ENCODE data around the gene SMARCB1. TPM values are rescaled to one million over a fixed set of nuclear protein-coding genes. Genes with fewer than 3 reads are reported as not detected.
A peak's percentile ranks its signal among the peaks of the same experiment; 100 is the strongest.

Gene SMARCB1
- total RNA-seq, 1 experiment from 2014 or later = 136 TPM

DNA sequence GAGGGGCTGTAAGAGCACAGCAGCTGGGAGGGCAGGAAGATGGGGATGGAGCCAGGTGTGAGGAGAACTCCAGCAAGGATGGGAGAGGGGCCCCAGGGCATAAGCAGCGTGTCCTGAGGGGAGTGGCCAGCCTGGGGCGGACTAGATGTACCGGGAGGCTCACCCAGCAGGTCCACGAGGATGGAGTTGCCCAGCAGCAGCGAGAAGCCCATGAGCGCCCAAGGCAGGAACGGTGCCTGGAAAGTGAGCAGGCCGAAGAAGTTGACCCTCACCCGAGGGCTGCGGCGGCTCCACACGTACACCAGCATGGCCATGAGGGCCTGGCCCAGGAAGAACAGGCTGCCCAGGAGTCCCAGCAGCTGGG lies 50.7 kb downstream of the SMARCB1 start:
- H2BK12ac ChIP-seq (ENCODE audit: insufficient read length, low read depth, low read length) = no peak overlapping the region
- H4K91ac ChIP-seq (ENCODE audit: insufficient read length, low read depth, low read length) = no peak overlapping the region
- H3K9me3 ChIP-seq (ENCODE audit: control insufficient read depth, low read depth, low read length) = no peaks in the 10 kb centered on the region
- H3K27me3 ChIP-seq (ENCODE audit: insufficient read depth, low read length) = no peaks in the 10 kb centered on the region; the same call in 1 of the 2 replicates
- H2AFZ ChIP-seq (ENCODE audit: low read length) = no peak overlapping the region
- Mint-ChIP-seq H3K36me3 (ENCODE audit: insufficient read depth in 1 of 3, low read depth in 3 of 3) (peaks cover 6 to 12% (median 11%) of the 10 kb centered on the region in 3 experiments; a peak in 6 of 7 replicates), H3K4me3 (peak overlapping the region; percentile 82 to 94), H3K27ac (peak overlapping the region in 1 of 3 experiments; percentile 68; a peak in 1 of 7 replicates), H3K9me3 (peaks cover 0 to 3% of the 10 kb centered on the region in 2 experiments; a peak in 1 of 5 replicates), H3K4me1 (peaks cover 21 to 29% of the 10 kb centered on the region in 2 experiments), H3K27me3 (ENCODE audit: low read depth) (peaks cover 27% of the 10 kb centered on the region)
- H3K56ac ChIP-seq (ENCODE audit: insufficient read length, low read depth, low read length) = no peak overlapping the region
- no peak overlapping the region for H2AK5ac ChIP-seq (ENCODE audit: insufficient read length, low read length)
- H3K9ac ChIP-seq (ENCODE audit: extremely low read depth, insufficient read length, low read length) = no peak overlapping the region
- H4K8ac ChIP-seq (replicated peaks; ENCODE audit: insufficient read length, low read depth, low read length) = no peak overlapping the region
- H2BK15ac ChIP-seq (ENCODE audit: low read depth, low read length) = no peak overlapping the region
- H3K18ac ChIP-seq (ENCODE audit: insufficient read length, low read depth, low read length) = no peak overlapping the region
- no peaks in the 10 kb centered on the region; the same call in 1 of the 2 replicates for H3K4me1 ChIP-seq (ENCODE audit: insufficient read depth, low read length)
- H2BK5ac ChIP-seq (ENCODE audit: insufficient read length, low read length) = no peak overlapping the region
- no peaks in the 10 kb centered on the region for H3K79me1 ChIP-seq (ENCODE audit: insufficient read depth, low read depth, low read length, poor library complexity, severe bottlenecking)
- no peak overlapping the region for H3K4ac ChIP-seq (ENCODE audit: low read depth, low read length)
- no peak overlapping the region for H2BK20ac ChIP-seq (ENCODE audit: low read depth, low read length, poor library complexity, severe bottlenecking)
- no peak overlapping the region for H3K14ac ChIP-seq (ENCODE audit: insufficient read depth, low read length)
- peak overlapping the region; percentile 35 for H3K4me2 ChIP-seq (ENCODE audit: insufficient read depth, insufficient read length, low read length)
- no peak overlapping the region for H3T11ph ChIP-seq (ENCODE audit: low read length)
- DNase-seq = no peak
- no peak overlapping the region for H2BK120ac ChIP-seq (ENCODE audit: low read depth, low read length, poor library complexity, severe bottlenecking)
- H4K5ac ChIP-seq (ENCODE audit: insufficient read length, low read depth, low read length) = no peak overlapping the region
- H3K27ac ChIP-seq (ENCODE audit: insufficient read length, low read depth, low read length) = no peak overlapping the region
- WGBS (ENCODE audit: extremely low coverage, insufficient read length, low lambda C conversion rate) = no CpG with 5 or more reads among the region's 12 CpGs
- no peaks in the 10 kb centered on the region for H3K79me2 ChIP-seq (ENCODE audit: insufficient read depth, low read length)
- peaks cover 6% of the 10 kb centered on the region for H3K23me2 ChIP-seq (ENCODE audit: insufficient read length, low read depth, low read length, poor library complexity, severe bottlenecking)
- H3K23ac ChIP-seq (ENCODE audit: insufficient read length, low read depth, low read length) = no peak overlapping the region
- H4K20me1 ChIP-seq (ENCODE audit: control insufficient read depth, insufficient read depth, insufficient read length) = no peaks in the 10 kb centered on the region
- TF ChIP-seq, protein P1, sequence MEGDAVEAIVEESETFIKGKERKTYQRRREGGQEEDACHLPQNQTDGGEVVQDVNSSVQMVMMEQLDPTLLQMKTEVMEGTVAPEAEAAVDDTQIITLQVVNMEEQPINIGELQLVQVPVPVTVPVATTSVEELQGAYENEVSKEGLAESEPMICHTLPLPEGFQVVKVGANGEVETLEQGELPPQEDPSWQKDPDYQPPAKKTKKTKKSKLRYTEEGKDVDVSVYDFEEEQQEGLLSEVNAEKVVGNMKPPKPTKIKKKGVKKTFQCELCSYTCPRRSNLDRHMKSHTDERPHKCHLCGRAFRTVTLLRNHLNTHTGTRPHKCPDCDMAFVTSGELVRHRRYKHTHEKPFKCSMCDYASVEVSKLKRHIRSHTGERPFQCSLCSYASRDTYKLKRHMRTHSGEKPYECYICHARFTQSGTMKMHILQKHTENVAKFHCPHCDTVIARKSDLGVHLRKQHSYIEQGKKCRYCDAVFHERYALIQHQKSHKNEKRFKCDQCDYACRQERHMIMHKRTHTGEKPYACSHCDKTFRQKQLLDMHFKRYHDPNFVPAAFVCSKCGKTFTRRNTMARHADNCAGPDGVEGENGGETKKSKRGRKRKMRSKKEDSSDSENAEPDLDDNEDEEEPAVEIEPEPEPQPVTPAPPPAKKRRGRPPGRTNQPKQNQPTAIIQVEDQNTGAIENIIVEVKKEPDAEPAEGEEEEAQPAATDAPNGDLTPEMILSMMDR (conservative IDR thresholded peaks at IDR 0.05) = no peak
